ENCODE data around the gene PEBP1. TPM values are rescaled to one million over a fixed set of nuclear protein-coding genes. Genes with fewer than 3 reads are reported as not detected.

The PEBP1 gene
- 1,000 to 10,000 TPM in 1 of 4 donors, 100 to 1,000 TPM in 3; 465 to 1,340 (median 591) TPM for total RNA-seq

- Histone ChIP-seq H3K27ac (peak within 1 kb of the TSS; percentile 77 to 87 (median 84)), H3K36me3 (peaks cover 0 to 31% (median 0%) of the 10 kb centered on the region in 3 donors), H3K27me3 (no peaks in the 10 kb centered on the region), H3K4me1 (peaks cover 0 to 28% (median 5%) of the 10 kb centered on the region in 4 donors), H3K9me3 (no peaks in the 10 kb centered on the region), H3K4me3 (peak within 1 kb of the TSS; percentile 79 to 92 (median 82))
- peak; percentile 94 to 99 (median 98) for DNase-seq
- TF ChIP-seq CTCF (IDR thresholded peaks at IDR 0.05) (no peak), POLR2A (IDR thresholded peaks at IDR 0.05) (peak; percentile 82 to 91)
Measured at GRCh38 chr12:118135788-118136558, at the start of gene PEBP1. TSS of gene PEBP1 (plus strand) at chr12:118136124. CDS start at chr12:118136210, 86 bp downstream.

GRCh38 chr12:118089782-118090181, 46.1 kb upstream of the PEBP1 start:
- H3K36me3 ChIP-seq = peaks cover 0 to 28% (median 0%) of the 10 kb centered on the region in 3 donors

GRCh38 chr12:118094039-118094438, 41.9 kb upstream of the PEBP1 start:
- H3K4me3 ChIP-seq = no peak overlapping the region
- no peaks in the 10 kb centered on the region for H3K9me3 ChIP-seq
- H3K36me3 ChIP-seq = peaks cover 0 to 35% (median 0%) of the 10 kb centered on the region in 3 donors
- no peak overlapping the region for H3K27ac ChIP-seq
- no peak for TF ChIP-seq POLR2A (IDR thresholded peaks at IDR 0.05)
- TF ChIP-seq CTCF (IDR thresholded peaks at IDR 0.05) = no peak
- H3K4me1 ChIP-seq = peaks cover 0 to 18% (median 0%) of the 10 kb centered on the region in 4 donors
- DNase-seq = no peak
- no peaks in the 10 kb centered on the region for H3K27me3 ChIP-seq

More at GRCh38 chr12:118089782-118090181, 46.1 kb upstream of the PEBP1 start:
- TF ChIP-seq POLR2A (IDR thresholded peaks at IDR 0.05) (no peak), CTCF (IDR thresholded peaks at IDR 0.05) (peak in 2 of 6 experiments; percentile 9 to 21)
- Histone ChIP-seq H3K27me3 (no peaks in the 10 kb centered on the region), H3K27ac (peak overlapping the region in 1 of 4 donors; percentile 59), H3K4me1 (peaks cover 0 to 19% (median 3%) of the 10 kb centered on the region in 4 donors), H3K9me3 (no peaks in the 10 kb centered on the region), H3K4me3 (no peak overlapping the region)
- no peak for DNase-seq

- peak in 2 of 3 donors; percentile 48 to 59 for DNase-seq
- Histone ChIP-seq H3K4me1 (peaks cover 0 to 29% (median 0%) of the 10 kb centered on the region in 4 donors), H3K9me3 (no peaks in the 10 kb centered on the region), H3K27me3 (no peaks in the 10 kb centered on the region), H3K4me3 (no peak overlapping the region), H3K36me3 (peaks cover 0 to 18% (median 0%) of the 10 kb centered on the region in 3 donors), H3K27ac (peak overlapping the region in 3 of 4 donors; percentile 45 to 79 (median 46))
- no peak for TF ChIP-seq CTCF (IDR thresholded peaks at IDR 0.05)
- peak in 1 of 2 donors; percentile 5 for TF ChIP-seq POLR2A (IDR thresholded peaks at IDR 0.05)
Measured at GRCh38 chr12:118098401-118098800, 37.5 kb upstream of the PEBP1 start.

- H3K27me3 ChIP-seq = no peaks in the 10 kb centered on the region
- no peaks in the 10 kb centered on the region for H3K9me3 ChIP-seq
- TF ChIP-seq POLR2A (IDR thresholded peaks at IDR 0.05) = no peak
- no peak for TF ChIP-seq CTCF (IDR thresholded peaks at IDR 0.05)
- H3K4me1 ChIP-seq = peaks cover 0 to 30% (median 0%) of the 10 kb centered on the region in 4 donors
- H3K27ac ChIP-seq = peak overlapping the region in 3 of 4 donors; percentile 45 to 79 (median 46)
- H3K36me3 ChIP-seq = peaks cover 0 to 18% (median 0%) of the 10 kb centered on the region in 3 donors
- DNase-seq = peak in 2 of 3 donors; percentile 53 to 64
- no peak overlapping the region for H3K4me3 ChIP-seq
Measured at GRCh38 chr12:118098911-118099671, 36.8 kb upstream of the PEBP1 start.
